NCI-H1694 (cell line): Measurements from ENCODE around the gene IL12RB1.
"Not testable (repeated sequence)": the region's sequence is repeated elsewhere in the genome, so short reads cannot be mapped to it uniquely, and the experiment has no call there.

Source experiments
- DNase-seq: peaks from one replicate; lab custom pipeline; 2025; lab: John Stamatoyannopoulos, UW

Gene IL12RB1

DNA sequence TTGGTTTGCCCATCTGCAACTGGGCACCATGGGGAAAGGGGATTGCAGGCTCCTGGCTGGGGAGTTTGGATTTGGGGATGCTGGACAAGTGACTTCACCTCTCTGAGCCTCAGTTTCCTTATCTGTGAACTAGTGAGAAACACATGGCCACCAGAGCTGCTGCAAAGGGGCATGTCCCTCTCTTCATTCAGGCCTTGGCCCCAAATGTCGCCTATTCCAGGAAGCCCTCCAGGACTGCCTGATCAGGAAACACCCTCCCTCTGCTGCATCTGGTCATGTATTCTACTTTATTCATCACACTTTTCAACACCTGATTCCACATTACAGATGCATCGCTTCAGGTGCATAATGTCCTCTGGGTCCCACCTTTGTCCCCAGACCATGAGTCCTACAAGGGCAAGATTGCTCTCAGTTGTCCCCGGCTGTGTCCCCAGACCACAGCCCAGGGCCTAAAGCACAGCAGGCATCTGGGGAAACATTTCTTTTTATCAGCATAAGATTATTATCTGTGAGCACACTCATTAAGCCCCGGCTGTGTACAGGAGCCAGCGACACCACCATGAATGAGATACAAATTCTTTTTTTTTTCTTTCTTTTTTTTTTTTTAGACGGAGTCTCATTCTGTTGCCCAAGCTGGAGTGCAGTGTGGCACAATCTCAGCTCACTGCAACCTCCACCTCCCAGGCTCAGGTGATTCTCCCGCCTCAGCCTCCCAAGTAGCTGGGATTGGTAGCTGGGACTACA is 41.3 kb downstream of the IL12RB1 start:
- no peak for DNase-seq

DNA sequence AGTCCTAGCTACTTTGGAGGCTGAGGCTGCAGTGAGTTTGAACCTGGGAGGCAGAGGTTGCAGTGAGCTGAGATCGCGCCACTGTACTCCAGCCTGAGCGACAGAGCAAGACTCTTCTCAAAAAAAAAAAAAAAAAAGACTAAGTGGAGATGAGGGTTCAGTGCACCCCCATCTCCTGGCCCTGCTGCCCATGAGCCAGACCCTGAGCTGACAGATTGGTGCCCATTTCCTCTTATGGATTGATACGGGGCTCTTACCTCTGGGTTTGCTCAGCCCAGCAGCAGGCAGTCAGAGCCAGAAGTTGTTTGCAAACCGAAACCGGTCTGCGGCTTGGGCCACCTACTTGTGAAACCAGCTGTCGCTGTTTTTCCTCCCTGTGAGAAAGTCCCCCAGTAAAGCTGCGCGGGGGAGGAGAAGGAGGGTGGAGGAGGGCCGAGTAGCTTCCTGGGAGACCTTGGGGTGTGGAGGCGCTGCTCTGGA is 41.9 kb downstream of the IL12RB1 start:
- peak; percentile 81 for DNase-seq

DNA sequence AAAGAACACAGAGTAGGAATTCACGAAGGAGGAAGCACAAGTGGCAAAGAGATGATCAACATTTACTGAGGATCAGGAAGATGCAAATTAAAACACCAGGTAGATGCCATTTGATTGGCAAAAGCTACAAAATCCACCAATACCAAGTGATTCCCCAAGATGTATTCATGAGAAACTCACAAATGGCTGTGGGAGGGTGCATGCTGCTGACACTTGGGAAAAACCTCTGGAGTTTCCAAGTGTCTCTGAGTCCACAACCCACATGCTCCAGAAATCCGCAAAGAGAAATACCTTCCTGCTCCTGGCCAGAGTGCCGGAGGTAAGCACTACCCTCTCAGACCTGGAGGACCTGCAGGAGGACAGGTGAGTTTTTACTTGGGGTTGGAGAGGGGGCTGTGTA is 43.1 kb downstream of the IL12RB1 start:
- no peak for DNase-seq

DNA sequence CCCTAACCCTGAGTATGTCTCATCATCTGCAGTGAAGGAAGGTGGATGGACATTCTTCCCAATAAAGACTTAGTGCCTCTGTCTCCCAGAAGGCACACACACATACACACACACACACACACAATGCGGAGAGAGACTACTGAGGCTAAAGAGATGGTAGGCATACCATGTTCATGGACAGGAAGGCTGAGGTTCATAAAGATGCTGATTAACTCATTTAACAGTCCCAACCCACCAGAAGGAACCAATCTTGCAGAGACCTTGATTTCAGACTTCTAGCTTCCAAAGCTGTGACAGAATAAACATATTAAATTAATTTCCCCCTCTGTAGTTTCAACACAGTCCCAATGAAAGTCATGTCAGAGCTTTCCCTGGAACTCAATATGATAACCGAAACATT is 45.7 kb downstream of the IL12RB1 start:
- DNase-seq = no peak

DNA sequence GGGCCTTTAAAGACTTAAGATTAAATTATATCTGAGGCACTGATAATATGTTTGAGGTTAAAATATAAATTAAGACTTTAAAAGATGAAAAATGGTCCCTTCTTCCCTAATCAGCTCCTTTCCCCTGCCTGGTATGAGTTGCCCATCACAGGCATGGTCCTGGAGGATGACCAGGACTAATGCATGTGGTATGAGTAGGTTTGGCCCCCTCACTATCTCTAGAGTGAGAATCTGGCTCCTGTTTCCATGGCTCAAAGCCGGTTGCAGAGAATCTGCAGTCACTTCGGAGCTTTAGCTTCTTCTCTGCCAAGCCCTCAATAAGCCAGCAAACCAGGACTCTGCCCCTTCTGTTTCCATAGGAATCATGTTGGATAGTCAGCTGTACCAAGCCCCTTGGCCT is 54.6 kb downstream of the IL12RB1 start:
- DNase-seq = not testable (repeated sequence)

DNA sequence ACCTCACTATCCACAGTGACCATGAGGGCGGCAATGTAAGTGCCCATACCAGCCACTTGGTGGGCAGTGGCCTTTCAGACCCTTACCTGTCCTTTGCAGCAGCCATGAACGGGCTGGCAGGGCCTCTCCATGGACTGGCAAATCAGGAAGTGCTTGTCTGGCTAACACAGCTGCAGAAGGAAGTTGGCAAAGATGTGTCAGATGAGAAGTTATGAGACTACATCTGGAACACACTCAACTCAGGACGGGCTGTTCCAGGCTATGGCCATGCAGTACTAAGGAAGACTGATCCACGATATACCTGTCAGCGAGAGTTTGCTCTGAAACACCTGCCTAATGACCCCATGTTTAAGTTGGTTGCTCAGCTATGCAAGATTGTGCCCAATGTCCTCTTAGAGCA is 55.3 kb downstream of the IL12RB1 start:
- DNase-seq = not testable (repeated sequence)

DNA sequence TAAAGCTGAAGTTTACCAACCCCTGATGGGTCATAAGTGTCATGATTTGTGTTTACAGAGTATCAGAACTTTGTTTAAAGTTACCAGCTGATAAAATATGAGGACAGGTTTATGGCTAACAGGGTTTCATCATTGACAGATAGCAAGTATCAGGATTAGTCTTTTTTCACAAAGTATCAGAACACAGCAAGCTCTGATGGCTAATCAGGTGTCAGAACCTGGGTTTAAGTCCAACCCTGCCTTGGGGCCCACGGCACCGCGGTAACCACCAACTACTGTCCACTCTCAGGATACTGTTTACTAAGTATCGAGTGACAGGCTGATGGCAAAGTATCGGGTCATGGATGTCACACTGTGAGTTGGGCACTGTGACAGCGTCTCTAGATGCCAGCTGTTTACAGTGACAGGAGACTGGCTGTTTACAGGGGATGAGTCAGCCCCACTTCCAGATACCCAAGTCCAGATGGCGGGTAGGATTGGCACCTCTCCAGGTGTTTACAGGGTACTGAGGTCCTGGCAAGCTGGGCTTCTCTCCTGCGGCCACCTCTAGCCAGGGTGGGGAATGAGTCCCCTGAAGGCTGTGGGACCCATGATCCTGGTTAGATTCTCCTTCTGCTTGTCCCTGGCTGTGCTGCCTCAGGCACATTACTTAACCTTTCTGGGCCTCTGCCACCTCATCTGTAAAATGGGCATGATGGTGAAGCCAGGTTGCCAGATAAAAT is 57.0 kb downstream of the IL12RB1 start:
- DNase-seq = peak; percentile 95

DNA sequence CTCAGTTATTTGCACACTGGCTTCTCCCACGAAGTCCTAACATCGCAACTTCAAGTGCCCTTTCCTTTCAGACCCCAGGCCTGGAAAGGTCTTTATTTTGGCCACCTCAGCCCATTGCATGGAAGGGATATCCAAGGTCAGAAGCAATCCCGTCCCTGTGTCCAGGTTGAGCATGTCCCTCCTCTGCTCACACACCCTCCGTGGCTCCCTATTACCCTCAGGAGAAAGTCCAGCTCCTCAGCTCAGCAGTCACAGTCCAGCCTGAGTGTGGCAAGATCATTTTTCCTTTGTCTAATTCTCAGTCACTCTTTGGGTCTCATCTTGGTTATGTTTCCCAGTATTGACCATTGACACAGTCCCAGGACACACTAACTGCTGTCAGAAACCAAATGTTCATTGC is 59.6 kb downstream of the IL12RB1 start:
- DNase-seq = no peak

DNA sequence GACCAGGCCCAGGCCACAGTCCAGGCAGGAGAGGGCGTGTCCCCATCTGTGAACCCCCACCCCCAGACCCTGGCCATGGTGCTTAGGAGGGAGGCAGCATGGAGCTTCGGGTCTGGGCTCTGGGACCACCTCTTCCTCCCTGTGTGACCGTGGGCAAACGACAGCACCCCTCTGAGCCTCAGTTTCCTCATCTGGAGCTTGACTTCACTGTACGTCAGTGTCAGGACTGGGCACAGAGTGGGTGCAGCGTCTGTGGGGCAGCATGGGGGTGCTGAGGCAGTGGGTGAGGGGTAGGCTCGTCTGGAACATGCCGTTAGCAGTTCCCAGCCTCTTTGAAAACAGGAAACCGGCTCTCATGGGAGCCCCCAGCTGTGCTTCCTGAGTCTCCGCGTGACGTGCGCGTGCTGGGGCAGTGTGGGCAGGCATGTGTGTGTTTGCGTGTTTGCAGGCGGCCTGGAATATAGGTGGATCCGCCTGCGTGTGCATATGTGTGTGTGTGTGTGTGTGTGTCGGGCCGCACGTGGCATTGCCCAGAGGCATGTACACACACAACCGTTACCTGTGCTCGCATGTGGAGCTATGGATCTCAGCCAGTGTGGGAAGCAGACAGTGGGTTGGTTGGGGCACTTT is 63.0 kb downstream of the IL12RB1 start:
- no peak for DNase-seq

DNA sequence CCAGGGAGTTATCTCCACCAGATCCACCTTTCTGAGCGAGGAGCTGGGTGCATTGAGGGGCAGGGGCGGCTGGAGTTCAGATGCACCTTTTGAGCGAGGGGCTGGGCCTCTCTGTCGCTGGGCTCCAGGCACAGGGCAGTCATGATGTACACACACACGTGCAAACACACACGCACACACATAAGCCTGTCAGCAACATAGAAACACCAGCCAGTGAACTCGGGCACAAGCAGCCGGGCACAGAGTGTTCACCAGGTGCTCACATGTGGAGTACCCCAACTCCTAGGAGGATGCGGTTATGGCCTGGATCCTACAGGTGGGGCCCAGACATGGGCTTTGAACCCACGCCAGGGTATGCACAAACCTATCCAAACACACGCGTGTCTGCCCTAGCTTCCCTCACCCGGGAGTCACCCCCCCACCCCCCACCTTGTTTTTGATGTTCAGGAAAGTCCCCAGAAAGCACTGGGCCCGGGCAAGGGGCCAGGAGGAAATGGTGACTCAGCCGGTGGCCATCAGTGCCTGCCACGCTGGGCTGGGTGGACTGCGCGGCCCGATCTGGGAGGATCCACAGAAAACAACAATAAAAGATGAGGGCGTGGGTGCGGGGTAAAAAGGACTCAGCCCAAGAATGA is 65.5 kb downstream of the IL12RB1 start:
- DNase-seq = no peak

DNA sequence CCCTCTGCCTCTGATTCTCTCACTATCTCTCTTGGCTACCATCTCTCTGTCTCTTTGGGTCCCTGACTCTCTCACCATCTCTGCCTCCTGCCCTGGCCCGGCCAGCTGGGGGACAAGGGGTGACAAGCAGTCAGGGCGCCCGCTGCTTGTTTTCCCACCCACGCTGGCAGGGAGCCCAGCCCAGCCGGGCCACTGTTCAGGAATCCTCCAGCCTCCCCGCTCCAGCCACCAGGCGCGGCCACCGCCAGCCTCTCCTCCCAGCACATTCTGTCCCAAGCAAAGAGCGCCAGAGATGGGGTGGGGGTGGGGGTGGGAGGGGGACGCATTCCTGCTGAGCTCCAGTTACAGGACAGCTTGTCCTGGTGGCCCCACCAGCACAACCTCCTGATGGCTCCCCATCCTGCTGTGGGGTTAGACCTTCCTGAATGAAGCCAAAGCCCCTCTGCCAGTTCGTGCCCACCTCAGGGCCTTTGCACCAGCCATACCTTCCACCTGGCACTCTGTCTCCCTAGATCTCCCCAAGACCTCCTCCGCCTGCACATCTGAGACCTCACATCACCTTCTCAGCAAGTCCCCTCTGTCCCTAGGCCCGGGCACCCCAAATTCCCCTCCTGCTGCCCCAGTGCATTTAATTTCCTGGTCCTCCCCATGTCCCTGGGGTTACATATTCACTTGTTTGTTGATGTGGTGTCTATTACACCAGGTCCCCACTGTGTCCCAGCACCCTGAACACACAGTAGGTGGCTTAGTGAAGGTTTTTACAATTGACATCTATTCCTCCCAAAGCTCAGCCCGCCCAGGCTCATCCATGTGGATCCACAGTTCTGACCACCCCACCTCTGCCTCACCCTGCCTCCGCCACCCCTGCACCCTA is 66.3 kb downstream of the IL12RB1 start:
- DNase-seq = no peak

DNA sequence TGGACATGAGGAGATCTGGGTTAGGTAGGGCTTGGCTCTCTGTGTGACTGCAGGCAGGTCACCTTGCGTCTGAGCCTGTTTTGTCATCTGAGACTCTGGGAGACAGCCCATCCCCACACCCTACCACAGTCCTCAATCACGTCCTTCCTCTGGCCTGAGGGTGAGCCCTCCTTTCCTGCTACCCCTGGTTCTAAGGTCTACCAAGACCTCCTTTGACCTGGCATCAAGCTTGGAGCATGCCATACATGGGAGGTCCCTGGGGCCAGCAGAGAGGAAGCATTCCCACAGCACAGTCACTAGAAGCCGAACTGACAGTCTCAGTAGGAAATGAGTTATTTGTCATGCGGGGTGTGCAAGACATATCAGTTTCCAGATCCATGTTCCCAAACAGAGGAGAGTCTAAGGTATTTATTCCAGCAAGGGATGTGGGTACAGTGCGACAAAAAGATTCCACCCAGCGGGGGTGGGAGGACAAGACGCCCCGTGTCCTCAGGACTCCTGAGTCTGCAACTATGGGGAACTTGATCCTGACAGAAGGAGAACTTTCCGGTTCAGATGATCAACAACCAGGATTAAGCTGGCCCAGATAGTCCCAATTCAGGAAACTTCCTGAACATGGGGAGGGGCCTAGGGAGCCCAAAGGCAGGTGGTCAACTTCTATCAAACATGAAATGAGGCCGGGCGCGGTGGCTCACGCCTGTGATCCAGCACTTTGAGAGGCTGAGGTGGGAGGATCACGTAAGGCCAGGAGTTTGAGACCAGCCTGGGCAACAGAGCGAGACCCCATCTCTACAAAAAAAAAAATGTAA is 69.3 kb downstream of the IL12RB1 start:
- DNase-seq = no peak

DNA sequence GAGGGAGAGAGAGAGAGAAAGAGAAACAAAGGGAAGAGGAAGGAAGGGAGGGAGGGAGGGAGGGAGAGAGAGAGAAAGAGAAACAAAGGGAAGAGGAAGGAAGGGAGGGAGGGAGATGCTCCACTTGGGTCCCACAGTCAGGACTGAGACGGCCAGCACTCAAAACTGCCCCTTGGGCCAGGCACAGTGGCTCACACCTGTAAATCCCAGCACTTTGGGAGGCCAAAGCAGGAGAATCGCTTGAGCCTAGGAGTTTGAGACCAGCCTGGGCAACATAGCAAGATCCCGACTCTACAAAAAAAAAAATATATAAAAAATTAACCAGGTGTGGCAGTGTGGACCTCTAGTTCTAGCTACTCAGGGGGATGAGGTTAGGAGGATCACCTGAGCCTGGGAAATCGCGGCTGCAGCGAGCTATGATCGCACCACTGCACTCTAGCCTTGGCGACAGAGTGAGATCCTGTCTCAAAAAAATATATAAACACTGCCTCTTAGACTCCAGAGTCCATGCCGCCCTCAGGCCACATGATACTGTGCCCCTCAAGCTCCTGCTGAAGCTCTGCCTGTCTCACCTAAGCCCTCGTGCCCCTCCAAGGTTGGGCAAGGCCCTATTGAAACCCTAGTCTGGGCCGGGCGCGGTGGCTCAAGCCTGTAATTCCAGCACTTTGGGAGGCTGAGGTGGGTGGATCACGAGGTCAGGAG is 70.4 kb downstream of the IL12RB1 start:
- DNase-seq = no peak

DNA sequence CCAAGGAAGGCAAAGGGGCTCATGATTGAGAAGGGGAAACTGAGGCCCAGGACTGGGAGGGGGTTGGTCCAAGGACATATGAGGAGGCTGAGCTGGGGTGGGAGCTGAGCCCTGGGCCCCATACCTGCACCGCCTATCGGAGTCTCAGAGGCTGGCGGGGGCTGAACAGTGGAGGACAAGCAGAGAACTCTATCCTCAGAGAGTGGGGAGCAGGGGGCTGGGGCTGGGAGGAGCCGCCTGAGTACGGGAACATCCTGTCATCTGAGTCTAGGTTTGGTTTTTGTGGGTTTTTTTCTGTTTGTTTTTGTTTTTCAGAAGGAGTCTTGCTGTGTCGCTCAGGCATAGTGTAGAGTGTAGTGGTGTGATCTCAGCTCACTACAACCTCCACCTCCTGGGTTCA is 72.5 kb downstream of the IL12RB1 start:
- DNase-seq = no peak

DNA sequence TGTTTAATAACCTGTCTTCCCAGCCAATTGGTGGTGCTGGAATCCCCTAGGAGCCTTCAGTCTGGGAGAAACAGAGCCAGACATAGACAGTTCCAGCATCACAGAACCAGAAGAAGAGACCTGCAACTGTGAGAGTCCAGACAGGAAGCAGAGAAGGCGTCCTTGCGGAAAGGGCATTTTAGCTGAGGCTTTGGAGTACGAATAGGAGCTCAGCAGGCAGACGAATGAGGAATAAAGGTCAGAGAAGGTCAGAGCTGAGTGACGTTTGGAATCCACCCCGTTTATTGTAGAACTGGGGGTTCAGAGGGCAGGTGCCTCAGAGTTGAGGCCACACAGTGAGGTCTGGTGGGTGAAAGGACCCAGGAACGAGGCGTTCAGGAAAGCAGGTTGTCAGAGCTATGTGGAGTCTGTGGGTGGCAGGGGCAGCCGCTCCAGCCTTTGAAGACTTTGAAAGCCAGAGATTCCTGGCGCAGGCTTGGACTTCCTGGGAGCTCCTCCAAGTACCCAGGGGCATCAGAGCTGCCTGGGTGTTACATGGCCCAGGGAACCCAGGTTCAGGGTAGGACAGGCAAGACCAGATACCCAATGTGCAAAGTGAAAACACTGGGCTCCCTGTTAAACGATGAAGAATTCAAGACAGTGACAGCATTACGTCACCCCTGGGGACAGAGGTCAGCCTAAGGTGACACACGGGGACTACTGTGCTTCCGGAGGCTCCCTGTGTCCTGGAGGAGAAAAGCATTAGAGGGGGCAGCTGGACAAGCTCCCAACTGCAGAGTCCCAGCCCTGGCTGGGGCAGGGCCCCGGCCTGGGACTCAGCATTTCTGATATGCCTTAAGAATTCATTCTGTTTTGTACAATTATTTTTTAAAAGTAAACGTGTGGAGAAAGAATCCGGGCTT is 73.3 kb downstream of the IL12RB1 start:
- DNase-seq = no peak

DNA sequence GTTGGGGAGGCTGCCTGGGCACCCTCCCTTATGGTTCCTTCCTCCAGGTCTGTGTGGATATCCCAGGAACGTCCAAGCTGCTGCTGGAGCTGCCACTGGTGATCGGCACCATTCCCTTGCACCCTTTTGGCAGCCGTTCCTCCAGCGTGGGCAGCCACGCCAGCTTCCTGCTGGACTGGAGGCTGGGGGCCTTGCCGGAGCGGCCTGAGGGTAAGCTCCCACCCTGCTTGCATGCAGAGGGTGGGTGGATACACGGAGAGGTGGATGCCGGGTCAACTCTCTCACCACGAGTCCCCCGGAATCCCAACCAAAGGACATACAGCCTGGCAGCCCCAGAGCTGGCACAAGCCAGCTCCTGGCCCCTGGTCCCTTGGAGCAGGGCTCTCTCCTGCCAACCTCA is 76.6 kb downstream of the IL12RB1 start:
- no peak for DNase-seq

DNA sequence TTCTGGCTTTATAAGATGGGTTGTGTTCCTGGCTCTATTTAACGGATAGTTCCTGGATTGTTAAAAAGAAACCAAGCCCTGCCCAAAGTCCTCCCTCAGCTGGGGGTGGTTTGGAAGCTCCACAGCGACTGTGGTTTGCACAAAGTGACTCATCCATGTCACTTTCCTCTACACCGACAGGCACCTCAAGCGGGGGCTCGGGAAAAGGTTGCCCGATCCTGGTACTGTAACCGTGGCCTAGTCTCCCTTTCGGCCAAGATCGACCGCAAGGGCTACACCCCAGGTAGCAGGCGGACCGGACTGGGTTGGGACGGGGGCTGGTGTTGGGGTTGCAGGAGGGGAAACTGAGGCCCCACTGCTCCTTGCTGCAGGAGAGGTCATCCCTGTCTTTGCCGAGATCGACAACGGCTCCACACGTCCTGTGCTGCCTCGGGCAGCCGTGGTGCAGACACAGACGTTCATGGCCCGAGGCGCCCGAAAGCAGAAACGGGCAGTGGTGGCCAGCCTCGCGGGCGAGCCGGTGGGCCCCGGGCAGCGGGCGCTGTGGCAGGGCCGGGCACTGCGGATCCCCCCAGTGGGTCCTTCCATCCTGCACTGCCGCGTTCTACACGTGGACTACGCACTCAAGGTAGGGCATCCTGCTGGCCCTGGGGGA is 77.2 kb downstream of the IL12RB1 start:
- no peak for DNase-seq
